K562 (cell line): Measurements from ENCODE around the gene ZBTB38. TPM values are rescaled to one million over a fixed set of nuclear protein-coding genes. Genes with fewer than 3 reads are reported as not detected.

Source experiments
- ATAC-seq: fragments of 200-7000 bp; cut with Tn5 transposase; 3 replicates; pipeline ENCODE4 v1.9.1; 2020; ENCODE audit warnings: moderate library complexity
- BruUV-seq: library from RNA; stranded (reverse); fragments of 400-500 nt; replicated peaks from 2 replicates; lab custom pipeline; 2021; lab: Mats Ljungman, UMichigan
- CTCF ChIA-PET: fragments of 300-600 bp; formaldehyde crosslinking; extraction: SDS; loops from one replicate; lab custom pipeline; 2021; ENCODE audit warnings: low intra/inter-chr PET ratio; lab: Yijun Ruan, JAX
- POLR2A ChIA-PET: fragments of 300-600, 350-650 bp; sonication (Branson Sonifier 250); formaldehyde crosslinking; extraction: SDS; loops from one replicate; lab custom pipeline; 2021; ENCODE audit warnings: antibody characterized with exemption, inconsistent platforms; lab: Yijun Ruan, JAX
- DNase-seq, 4 experiments: peaks; one replicate each; pipeline versions ENCODE4 v3.0.0 to v3.0.0-alpha.2; 2011 to 2018; ENCODE audit warnings: low spot score in 3 of 4, mixed read lengths in 3 of 4; ENCODE audit errors: extremely low read depth in 1 of 4
- FAIRE-seq: peaks from 2 replicates; lab custom pipeline; 2011; peaks lifted over from hg19 to GRCh38; lab: Jason Lieb, UNC
- H2AFZ ChIP-seq: 2 replicates; pipeline ENCODE4 v1.6.0; 2011; ENCODE audit warnings: low read depth, low read length, control low read depth, inconsistent platforms
- H3K27ac ChIP-seq: fragments of 200-600 bp; 3 replicates; pipeline ENCODE4 v1.8.0; 2011; ENCODE audit warnings: low read depth, mild to moderate bottlenecking, control low read depth, inconsistent platforms, low read length, moderate library complexity, mixed read lengths; ENCODE audit errors: extremely low read depth
- H3K27me3 ChIP-seq, 2 experiments: fragments of 300-600 bp in 1 of 2; 2 replicates in 1 of 2; 3 replicates in 1 of 2; pipeline versions ENCODE4 v1.6.0 to v1.8.0; 2011; ENCODE audit warnings: inconsistent platforms in 2 of 2, low read length in 2 of 2, mild to moderate bottlenecking in 1 of 2, mixed read lengths in 1 of 2, moderate library complexity in 1 of 2; ENCODE audit not compliant: control insufficient read depth in 2 of 2, insufficient read depth in 2 of 2
- H3K36me3 ChIP-seq: fragments of 300-600 bp; 3 replicates; pipeline ENCODE4 v1.8.0; 2011; ENCODE audit warnings: mild to moderate bottlenecking, low read length, inconsistent platforms; ENCODE audit not compliant: control insufficient read depth, insufficient read depth
- H3K4me1 ChIP-seq, 2 experiments: fragments of 200-600 bp in 1 of 2; replicated peaks in 1 of 2; 2 replicates in 1 of 2; 3 replicates in 1 of 2; pipeline versions ENCODE4 v1.5.1 to v1.8.0; 2011; ENCODE audit warnings: inconsistent platforms in 2 of 2, low read length in 2 of 2, mild to moderate bottlenecking in 1 of 2, mixed read lengths in 1 of 2, moderate library complexity in 1 of 2; ENCODE audit not compliant: control insufficient read depth in 2 of 2, insufficient read depth in 2 of 2
- H3K4me2 ChIP-seq: 2 replicates; pipeline ENCODE4 v1.6.1; 2011; ENCODE audit warnings: low read length, control low read depth, inconsistent platforms, mixed read lengths; ENCODE audit not compliant: insufficient read depth
- H3K4me3 ChIP-seq: fragments of 200-600 bp; sonication (generic), shearing (Covaris generic); 2 replicates; pipeline ENCODE4 v1.5.1; 2016; ENCODE audit warnings: control low read depth, inconsistent platforms
- H3K79me2 ChIP-seq: fragments of 200-600 bp; 3 replicates; pipeline ENCODE4 v1.8.0; 2011; ENCODE audit warnings: low read length, inconsistent platforms; ENCODE audit not compliant: control insufficient read depth, insufficient read depth
- H3K9ac ChIP-seq, 2 experiments: 2 replicates each; pipeline versions ENCODE4 v1.6.0 to v1.6.1; 2011; ENCODE audit warnings: low read depth in 2 of 2, low read length in 2 of 2, control low read depth in 1 of 2, inconsistent platforms in 1 of 2, mild to moderate bottlenecking in 1 of 2, mixed read lengths in 1 of 2; ENCODE audit not compliant: insufficient read depth in 1 of 2
- H3K9me1 ChIP-seq: one replicate; pipeline ENCODE4 v1.6.0; 2011; ENCODE audit warnings: inconsistent platforms, mild to moderate bottlenecking, low read length, moderate library complexity; ENCODE audit not compliant: control insufficient read depth, insufficient read depth
- H3K9me3 ChIP-seq: replicated peaks from 2 replicates; pipeline ENCODE4 v1.5.1; 2011; ENCODE audit warnings: low read depth, low read length, inconsistent platforms; ENCODE audit not compliant: control insufficient read depth, insufficient read depth
- H4K20me1 ChIP-seq: replicated peaks from 2 replicates; pipeline ENCODE4 v1.6.1; 2011; ENCODE audit warnings: low read length, inconsistent platforms, mixed read lengths; ENCODE audit not compliant: control insufficient read depth, insufficient read depth
- ARID1B ChIP-seq: fragments of 450-650 bp; IDR thresholded peaks from 2 replicates; pipeline ENCODE4 v1.6.1; 2016; ENCODE audit warnings: antibody characterized with exemption, mild to moderate bottlenecking, inconsistent platforms
- BDP1 ChIP-seq: IDR thresholded peaks from 3 replicates; pipeline ENCODE4 v1.6.1; 2011; ENCODE audit not compliant: insufficient read length, insufficient read depth
- DDX20 ChIP-seq: fragments of 450-650 bp; IDR thresholded peaks from 2 replicates; pipeline ENCODE4 v1.6.1; 2016; ENCODE audit warnings: missing genetic modification characterization, low read depth, mild to moderate bottlenecking, missing compliant biosample characterization, moderate library complexity
- FOXO4 ChIP-seq: fragments of 450-650 bp; formaldehyde crosslinking; IDR thresholded peaks from 2 replicates; pipeline ENCODE4 v1.4.0; 2020; ENCODE audit warnings: mild to moderate bottlenecking, moderate library complexity
- HIVEP1 ChIP-seq: fragments of 250-450 bp; sonication (Bioruptor Pico); IDR thresholded peaks from 2 replicates; pipeline ENCODE4 v1.4.0; 2020; ENCODE audit warnings: mild to moderate bottlenecking
- HMG20A ChIP-seq: fragments of 450-650 bp; formaldehyde crosslinking; conservative IDR thresholded peaks from 2 replicates; pipeline ENCODE4 v1.4.0; 2020; ENCODE audit warnings: mild to moderate bottlenecking, mixed read lengths
- NFE2L1 ChIP-seq: fragments of 450-650 bp; IDR thresholded peaks from 2 replicates; pipeline ENCODE4 v1.6.1; 2016; ENCODE audit warnings: missing genetic modification characterization, low read depth, mild to moderate bottlenecking, missing compliant biosample characterization, moderate library complexity, borderline replicate concordance
- PHF20 ChIP-seq: fragments of 450-650 bp; IDR thresholded peaks from 2 replicates; pipeline ENCODE4 v1.6.1; 2018; ENCODE audit not compliant: partially characterized antibody
- RFX1 ChIP-seq: fragments of 450-650 bp; IDR thresholded peaks from 2 replicates; pipeline ENCODE4 v1.6.1; 2016; ENCODE audit warnings: mild to moderate bottlenecking, moderate library complexity
- RHOXF2B ChIP-seq: fragments of 250-450 bp; sonication (Bioruptor Pico); conservative IDR thresholded peaks from 2 replicates; pipeline ENCODE4 v1.5.1; 2021
- TFAM ChIP-seq: fragments of 250-450 bp; sonication (Bioruptor Pico); conservative IDR thresholded peaks from 2 replicates; pipeline ENCODE4 v1.5.0; 2021; ENCODE audit warnings: mild to moderate bottlenecking, moderate library complexity
- ZNF311 ChIP-seq: fragments of 250-450 bp; sonication (Bioruptor Pico); IDR thresholded peaks from 2 replicates; pipeline ENCODE4 v1.4.0; 2020; ENCODE audit warnings: mild to moderate bottlenecking, moderate library complexity
- ZNF384 ChIP-seq: IDR thresholded peaks from 2 replicates; pipeline ENCODE4 v1.6.1; 2012; ENCODE audit warnings: low read depth, low read length, improper control_type of control experiment
- ZNF57 ChIP-seq: fragments of 450-650 bp; formaldehyde crosslinking; IDR thresholded peaks from 2 replicates; pipeline ENCODE4 v1.4.0; 2020; ENCODE audit warnings: mild to moderate bottlenecking, moderate library complexity
- ZNF644 ChIP-seq: fragments of 200-800 bp; sonication (Bioruptor generic); IDR thresholded peaks from 2 replicates; pipeline ENCODE4 v1.6.1; 2016; ENCODE audit warnings: low read depth, missing genetic modification characterization, missing compliant biosample characterization
- ZNF77 ChIP-seq: fragments of 250-450 bp; sonication (Bioruptor Pico); IDR thresholded peaks from 2 replicates; pipeline ENCODE4 v1.5.0; 2020
- WGBS: fragments of 100-300 bp; shearing (Covaris generic); methylation state at CpG from one replicate; pipeline ENCODE4 v1.1.6; 2016; ENCODE audit warnings: low coverage, mixed read lengths; ENCODE audit not compliant: insufficient coverage; ENCODE audit errors: missing lambda C conversion rate; 5-methylcytosine and 5-hydroxymethylcytosine counted together
- in situ Hi-C: fragments of 300-500 bp; cut with MboI; formaldehyde crosslinking; loops from 4 replicates; pipeline ENCODE4 v1.15.0; 2018; ENCODE audit warnings: inconsistent platforms, mixed read lengths
- intact Hi-C: fragments of 100-400 bp; cut with micrococcal nuclease; formaldehyde crosslinking; loops from 2 replicates; pipeline ENCODE4 v1.14.2; 2022
- polyA plus RNA-seq, 8 experiments: library from polyadenylated mRNA; depleted of rRNA in 4 of 8; stranded (reverse) in 5 of 8; unstranded in 3 of 8; fragments of >200 nt; fragmentation: Nextera tagmentation in 2 of 8; fragmentation: Illumina TruSeq in 1 of 8; extraction: Ambion mirVana in 2 of 8; extraction: Trizol in 1 of 8; gene quantifications; 2 replicates each; pipeline versions ENCODE4 v1.2.1 to v1.2.3, GENCODE V29; 2011 to 2014; ENCODE audit warnings: inconsistent platforms in 1 of 8, missing spikeins in 1 of 8
- total RNA-seq, 7 experiments: library from RNA; depleted of rRNA in 6 of 7; stranded (reverse); fragments of >200 nt in 6 of 7; fragmentation: Illumina TruSeq in 2 of 7; extraction: Trizol in 2 of 7; gene quantifications; 2 replicates each; pipeline versions ENCODE4 v1.2.1 to v1.2.3, GENCODE V29; 2011 to 2021; ENCODE audit warnings: low replicate concordance in 1 of 7

The ZBTB38 gene
- total and polyA plus RNA-seq, 9 of the 15 experiments (the other 6 are each of a cell fraction or from before 2014, with no cell fraction given), result 12.1 to 39.4 (median 22.9) TPM

GRCh38 chr3:141388395-141388794 lies 20.1 kb downstream of the ZBTB38 start:
- H3K4me1 ChIP-seq, result peaks cover 0 to 6% of the 10 kb centered on the region in 2 experiments; a peak in 3 of 5 replicates
- no peak overlapping the region for H3K9ac ChIP-seq
- DNase-seq (no peak), FAIRE-seq (no peak), ATAC-seq (no peak)
- 82% methylated on average over 3 of the region's 3 CpGs for WGBS
- no TSS peak for BruUV-seq
- ChIA-PET POLR2A (interaction anchor here (0.7 to 4.2 kb wide), 5 partner anchors 13 to 1150 kb away, joined by 3 to 27 read pairs (median 3); no protein-coding TSS in a partner anchor), CTCF (no interaction called here)
- H3K9me3 ChIP-seq, result no peaks in the 10 kb centered on the region
- no peaks in the 10 kb centered on the region for H3K27me3 ChIP-seq
- intact Hi-C loops (no loop called here), in situ Hi-C loops (no loop called here)
- no peaks in the 10 kb centered on the region for H3K9me1 ChIP-seq
- H3K27ac ChIP-seq, result no peak overlapping the region
- H3K36me3 ChIP-seq, result peaks cover 41% of the 10 kb centered on the region
- no peak overlapping the region for H3K4me2 ChIP-seq
- TF ChIP-seq HMG20A (CRISPR knock-in tag) (no peak), RFX1 (0 out of 2 replicates have a peak, but pooled peaks have one; percentile 29)
- H4K20me1 ChIP-seq, result no peaks in the 10 kb centered on the region
- H2AFZ ChIP-seq, result no peak overlapping the region
- no peaks in the 10 kb centered on the region for H3K79me2 ChIP-seq
- no peak overlapping the region for H3K4me3 ChIP-seq

DNA sequence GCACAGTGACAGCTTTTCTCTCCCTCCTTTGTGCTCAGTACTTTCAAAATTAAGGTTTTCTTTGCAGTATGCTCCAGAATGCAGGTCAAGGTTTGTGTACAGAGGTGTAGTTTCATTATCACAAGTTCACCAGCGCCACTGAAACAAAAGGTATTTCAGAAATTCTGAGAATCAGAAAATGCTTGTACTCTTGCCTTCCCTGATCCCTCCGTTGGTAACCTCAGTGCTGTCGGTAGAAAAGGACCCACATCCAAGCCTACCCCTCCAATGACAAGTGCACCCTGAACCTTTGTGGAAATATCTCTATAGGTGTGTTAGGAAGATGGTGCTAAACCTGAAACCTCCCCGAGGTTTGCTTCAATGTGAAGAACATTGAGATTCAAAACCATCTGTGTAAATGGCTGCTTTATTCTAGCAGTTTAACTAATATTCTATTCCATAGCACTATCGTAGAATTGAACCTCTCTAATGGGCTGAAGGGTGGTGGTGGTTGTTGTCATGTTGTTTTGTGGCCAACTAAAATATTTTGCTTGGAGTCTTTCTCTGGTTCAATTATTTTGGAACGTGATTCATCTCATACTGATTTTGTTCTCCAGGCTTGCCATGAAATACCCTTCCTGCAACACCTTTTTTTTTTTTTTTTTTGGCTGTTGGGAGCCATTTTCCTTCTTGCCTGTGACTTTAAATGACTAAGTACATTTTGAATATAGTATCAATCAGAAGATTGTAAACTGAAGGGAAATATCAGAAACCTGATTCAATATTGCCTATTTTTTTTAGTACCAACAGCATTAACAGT lies 20.7 kb downstream of the ZBTB38 start:
- intact Hi-C loops (no loop called here), in situ Hi-C loops (no loop called here)
- no peak for FAIRE-seq
- no peak overlapping the region for H3K27ac ChIP-seq
- H3K9ac ChIP-seq, result no peak overlapping the region
- WGBS, result 58% methylated on average over 6 of the region's 6 CpGs
- DNase-seq, result no peak
- no TSS peak for BruUV-seq
- H3K4me1 ChIP-seq, result peaks cover 0 to 6% of the 10 kb centered on the region in 2 experiments; a peak in 3 of 5 replicates
- no peak overlapping the region for H3K4me3 ChIP-seq
- H2AFZ ChIP-seq, result no peak overlapping the region
- H3K9me3 ChIP-seq, result no peaks in the 10 kb centered on the region
- H3K27me3 ChIP-seq, result no peaks in the 10 kb centered on the region
- peaks cover 35% of the 10 kb centered on the region for H3K36me3 ChIP-seq
- ATAC-seq, result no peak
- H3K4me2 ChIP-seq, result no peak overlapping the region
- H4K20me1 ChIP-seq, result no peaks in the 10 kb centered on the region
- H3K9me1 ChIP-seq, result no peaks in the 10 kb centered on the region
- POLR2A ChIA-PET, result interaction anchor here (1.0 to 1.3 kb wide), 3 partner anchors 14 to 29 kb away, joined by 3 to 4 read pairs (median 3); no protein-coding TSS in a partner anchor
- CTCF ChIA-PET, result no interaction called here
- H3K79me2 ChIP-seq, result no peaks in the 10 kb centered on the region
- TF ChIP-seq NFE2L1 (no peak), HIVEP1 (CRISPR knock-in tag) (no peak), FOXO4 (CRISPR knock-in tag) (no peak), ZNF384 (no peak), ZNF311 (no peak), TFAM (CRISPR knock-in tag) (no peak), ARID1B (no peak), ZNF644 (tag) (no peak), ZNF57 (CRISPR knock-in tag) (no peak), PHF20 (no peak), RHOXF2B (no peak), DDX20 (tag) (no peak), BDP1 (no peak), ZNF77 (CRISPR knock-in tag) (no peak)
